Pancreas (tissue), 10 donors: ENCODE results near the gene TMEM179B. TPM values are rescaled to one million over a fixed set of nuclear protein-coding genes. Genes with fewer than 3 reads are reported as not detected.
A peak's percentile ranks its signal among the peaks of the same experiment; 100 is the strongest.

ENCODE experiments used
- ATAC-seq, 4 donors: fragments of 200-7000 bp; cut with Tn5 transposase; one replicate each; pipeline versions ENCODE4 v1.8.0 to v1.9.1; 2020; ENCODE audit warnings: mild to moderate bottlenecking in 4 of 4, moderate library complexity in 4 of 4
- DNase-seq, 6 donors: peaks; one replicate each; pipeline ENCODE4 v3.0.0-alpha.2; 2020
- FAIRE-seq: peaks from 2 replicates; lab custom pipeline; 2012; peaks lifted over from hg19 to GRCh38; lab: Jason Lieb, UNC
- H3K27ac ChIP-seq, 4 donors: fragments of 200-600 bp; sonication (generic); 1 replicate in 3 of 4; 2 replicates in 1 of 4; pipeline versions ENCODE4 v1.5.0 to v1.8.0; 2020
- H3K27me3 ChIP-seq, 4 donors: fragments of 200-600 bp; one replicate each; pipeline ENCODE4 v1.8.0; 2021
- H3K36me3 ChIP-seq, 3 donors: fragments of 200-600 bp; sonication (generic) in 1 of 3; one replicate each; pipeline versions ENCODE4 v1.5.0 to v1.8.0; 2020 to 2021
- H3K4me1 ChIP-seq, 3 donors: fragments of 200-600 bp; one replicate each; pipeline ENCODE4 v1.8.0; 2021
- H3K4me3 ChIP-seq, 4 donors: fragments of 200-600 bp; sonication (generic) in 2 of 4; one replicate each; pipeline versions ENCODE4 v1.5.0 to v1.8.0; 2020 to 2021
- H3K9me3 ChIP-seq, 4 donors: fragments of 200-600 bp; one replicate each; pipeline ENCODE4 v1.8.0; 2021
- CTCF ChIP-seq, 4 donors: fragments of 200-600 bp; sonication (generic) in 3 of 4; IDR thresholded peaks; one replicate each; pipeline versions ENCODE4 v1.5.0 to v1.8.0; 2021; ENCODE audit warnings: antibody characterized with exemption in 4 of 4
- WGBS, 2 donors: extraction: QIAGEN DNeasy Blood & Tissue Kit; methylation state at CpG; one replicate each; pipeline ENCODE4 v1.1.7; 2013; 5-methylcytosine and 5-hydroxymethylcytosine counted together
- intact Hi-C, 3 donors: fragments of 100-400 bp; cut with DNase I; formaldehyde crosslinking; loops; one replicate each; pipeline versions ENCODE4 v1.11.1 to v1.14.2; 2022
- polyA plus RNA-seq, 2 donors: library from polyadenylated mRNA; stranded (reverse); fragments of 200-250 nt; gene quantifications; one replicate each; pipeline ENCODE4 v1.2.3, GENCODE V29; 2013
- total RNA-seq, 6 donors: library from RNA; stranded (reverse); fragmentation: NEBNext Ultra II Directional in 4 of 6; extraction: Animal tissue kit (Norgen Biotek cat#: 25700) in 4 of 6; gene quantifications; one replicate each; pipeline versions ENCODE4 v1.2.1 to v1.2.4, GENCODE V29; 2021 to 2023
- donor health status: healthy with polysubstance abuse.
- donor health status: DM: no; HTN: no; CAD: no; lungs with moderate emphysema.
- donor health status: DM: no; HTN: no; CAD: no.
- donor health status: control.
- donor health status: control.
- donor health status: Bipolar disorder and iron deficiency.
- donor health status: DM: yes; HTN: yes; CAD: no.
- donor health status: DM: no; HTN: no; CAD: no.
- donor health status: DM: no; HTN: no; CAD: no.
- donor health status: DM: yes; HTN: yes; CAD: no.

Gene TMEM179B
- total and polyA plus RNA-seq, 8 donors = 14.8 to 59.6 (median 22.6) TPM

- DNase-seq (peak in 1 of 6 donors; percentile 41), ATAC-seq (peak; percentile 2 to 3 (median 3)), FAIRE-seq (no peak)
- no peaks in the 10 kb centered on the region for H3K27me3 ChIP-seq
- H3K27ac ChIP-seq = peak overlapping the region; percentile 48 to 92 (median 78)
- H3K36me3 ChIP-seq = no peaks in the 10 kb centered on the region
- no peak for TF ChIP-seq CTCF (IDR thresholded peaks at IDR 0.05)
- intact Hi-C loops = no loop called here
- no peaks in the 10 kb centered on the region for H3K9me3 ChIP-seq
- H3K4me1 ChIP-seq = peaks cover 0 to 12% (median 6%) of the 10 kb centered on the region in 3 donors
- WGBS, 2 donors = 50 to 54% methylated on average over 14 to 15 of the region's 15 CpGs
- peak overlapping the region; percentile 11 to 61 (median 56) for H3K4me3 ChIP-seq
Measured at GRCh38 chr11:62752994-62753735, 34.0 kb upstream of the TMEM179B start.

- peak; percentile 94 to 98 (median 96) for ATAC-seq
- Histone ChIP-seq H3K9me3 (no peaks in the 10 kb centered on the region), H3K27ac (peak within 1 kb of the TSS; percentile 48 to 92 (median 78)), H3K27me3 (no peaks in the 10 kb centered on the region), H3K4me3 (peak within 1 kb of the TSS; percentile 18 to 61 (median 56)), H3K4me1 (peaks cover 0 to 12% (median 6%) of the 10 kb centered on the region in 3 donors), H3K36me3 (no peaks in the 10 kb centered on the region)
- WGBS, 2 donors = 0% methylated on average over 47 of the region's 47 CpGs
- intact Hi-C loops = no loop called here
- peak; percentile 65 for FAIRE-seq
- no peak for TF ChIP-seq CTCF (IDR thresholded peaks at IDR 0.05)
- peak; percentile 93 to 98 (median 98) for DNase-seq
Measured at GRCh38 chr11:62753736-62754603, 33.2 kb upstream of the TMEM179B start, which contains the start of gene ZBTB3. ZBTB3 (minus strand) TSS chr11:62754160; CDS start chr11:62753664, 496 bp downstream.

GRCh38 chr11:62755086-62755615 is 32.1 kb upstream of the TMEM179B start:
- FAIRE-seq (no peak), ATAC-seq (no peak)

More at GRCh38 chr11:62755086-62755615, 32.1 kb upstream of the TMEM179B start:
- intact Hi-C loops = no loop called here
- Histone ChIP-seq H3K36me3 (no peaks in the 10 kb centered on the region), H3K4me3 (no peak overlapping the region), H3K27ac (no peak overlapping the region), H3K27me3 (no peaks in the 10 kb centered on the region), H3K9me3 (no peaks in the 10 kb centered on the region), H3K4me1 (peaks cover 0 to 12% (median 6%) of the 10 kb centered on the region in 3 donors)
- WGBS, 2 donors = 68 to 71% methylated on average over 10 of the region's 10 CpGs
- TF ChIP-seq CTCF (IDR thresholded peaks at IDR 0.05) = no peak
- DNase-seq = no peak
